K562 (cell line): ENCODE data around the gene ENDOD1. TPM values are rescaled to one million over a fixed set of nuclear protein-coding genes. Genes with fewer than 3 reads are reported as not detected.
A peak's percentile ranks its signal among the peaks of the same experiment; 100 is the strongest.

Experiments
- ARID3A ChIP-seq: IDR thresholded peaks from 2 replicates; pipeline ENCODE4 v1.6.1; 2012; ENCODE audit warnings: low read depth, low read length, improper control_type of control experiment, borderline replicate concordance
- C11orf30 ChIP-seq: fragments of 450-650 bp; IDR thresholded peaks from 2 replicates; pipeline ENCODE4 v1.6.1; 2016; ENCODE audit warnings: low read depth, mild to moderate bottlenecking
- IRF2 ChIP-seq: sonication (generic); formaldehyde crosslinking; IDR thresholded peaks from 2 replicates; pipeline ENCODE4 v1.8.1; 2022; ENCODE audit warnings: mild to moderate bottlenecking, missing genetic modification reagents
- JUN ChIP-seq, 2 experiments: sonication (generic) in 1 of 2; formaldehyde crosslinking in 1 of 2; IDR thresholded peaks; 2 replicates each; pipeline versions ENCODE4 v1.6.1 to v1.8.0; 2012 to 2022; ENCODE audit warnings: borderline replicate concordance in 2 of 2, mild to moderate bottlenecking in 2 of 2, improper control_type of control experiment in 1 of 2, low read depth in 1 of 2, low read length in 1 of 2, missing genetic modification reagents in 1 of 2
- KDM4B ChIP-seq, 2 experiments: fragments of 450-650 bp in 1 of 2; sonication (generic) in 1 of 2; IDR thresholded peaks; 2 replicates each; pipeline ENCODE4 v1.6.1; 2016 to 2017; ENCODE audit warnings: borderline replicate concordance in 2 of 2, antibody characterized with exemption in 1 of 2, low read depth in 1 of 2, mild to moderate bottlenecking in 1 of 2
- LEF1 ChIP-seq: fragments of 450-650 bp; IDR thresholded peaks from 2 replicates; pipeline ENCODE4 v1.6.1; 2016; ENCODE audit warnings: mild to moderate bottlenecking
- MCM7 ChIP-seq, 2 experiments: fragments of 450-650 bp; IDR thresholded peaks; 2 replicates each; pipeline ENCODE4 v1.6.1; 2016 to 2018
- MEF2A ChIP-seq: IDR thresholded peaks from 2 replicates; pipeline ENCODE4 v1.6.1; 2011; ENCODE audit warnings: low read depth, mild to moderate bottlenecking, low read length, moderate library complexity; ENCODE audit not compliant: control insufficient read depth
- NCOA6 ChIP-seq: fragments of 450-650 bp; IDR thresholded peaks from 2 replicates; pipeline ENCODE4 v1.6.1; 2017; ENCODE audit warnings: mild to moderate bottlenecking
- PTBP1 ChIP-seq: fragments of 200-400 bp; formaldehyde crosslinking; IDR thresholded peaks from 2 replicates; pipeline ENCODE4 v1.6.1; 2017; ENCODE audit warnings: low read depth, low read length
- TAF1 ChIP-seq: IDR thresholded peaks from 2 replicates; pipeline ENCODE4 v1.6.1; 2011; ENCODE audit warnings: mild to moderate bottlenecking, low read length, moderate library complexity; ENCODE audit not compliant: insufficient read depth, control insufficient read depth, severe bottlenecking; ENCODE audit errors: extremely low read depth
- WHSC1 ChIP-seq: IDR thresholded peaks from one replicate; pipeline ENCODE4 v1.6.1; 2012; ENCODE audit warnings: low read length, control low read depth, inconsistent platforms
- ZNF224 ChIP-seq: sonication (generic); formaldehyde crosslinking; IDR thresholded peaks from 2 replicates; pipeline ENCODE4 v1.8.0; 2022; ENCODE audit warnings: mild to moderate bottlenecking, missing genetic modification reagents
- ZNF311 ChIP-seq: fragments of 250-450 bp; sonication (Bioruptor Pico); IDR thresholded peaks from 2 replicates; pipeline ENCODE4 v1.4.0; 2020; ENCODE audit warnings: mild to moderate bottlenecking, moderate library complexity
- polyA plus RNA-seq, 8 experiments: library from polyadenylated mRNA; depleted of rRNA in 4 of 8; stranded (reverse) in 5 of 8; unstranded in 3 of 8; fragments of >200 nt; fragmentation: Nextera tagmentation in 2 of 8; fragmentation: Illumina TruSeq in 1 of 8; extraction: Ambion mirVana in 2 of 8; extraction: Trizol in 1 of 8; gene quantifications; 2 replicates each; pipeline versions ENCODE4 v1.2.1 to v1.2.3, GENCODE V29; 2011 to 2014; ENCODE audit warnings: inconsistent platforms in 1 of 8, missing spikeins in 1 of 8
- total RNA-seq, 7 experiments: library from RNA; depleted of rRNA in 6 of 7; stranded (reverse); fragments of >200 nt in 6 of 7; fragmentation: Illumina TruSeq in 2 of 7; extraction: Trizol in 2 of 7; gene quantifications; 2 replicates each; pipeline versions ENCODE4 v1.2.1 to v1.2.3, GENCODE V29; 2011 to 2021; ENCODE audit warnings: low replicate concordance in 1 of 7
- TF ChIP-seq, protein P1 (sequence below): sonication (generic); formaldehyde crosslinking; IDR thresholded peaks from 2 replicates; pipeline ENCODE4 v1.8.0; 2023; ENCODE audit warnings: mild to moderate bottlenecking, missing genetic modification reagents
- TF ChIP-seq, protein P2 (sequence below), 2 experiments: fragments of 200-800 bp in 1 of 2; sonication (Bioruptor generic) in 1 of 2; sonication (generic) in 1 of 2; formaldehyde crosslinking in 1 of 2; IDR thresholded peaks in 1 of 2; conservative IDR thresholded peaks in 1 of 2; 2 replicates each; pipeline versions ENCODE4 v1.5.0 to v1.6.1; 2016 to 2020; ENCODE audit warnings: missing compliant biosample characterization in 1 of 2, missing genetic modification characterization in 1 of 2, missing genetic modification reagents in 1 of 2
- TF ChIP-seq, protein P3 (sequence below): sonication (generic); IDR thresholded peaks from 2 replicates; pipeline ENCODE4 v1.6.1; 2016

Gene ENDOD1
- total and polyA plus RNA-seq, 9 of the 15 experiments (the other 6 are each of a cell fraction or from before 2014, with no cell fraction given): 4.2 to 11.8 (median 9.3) TPM

DNA sequence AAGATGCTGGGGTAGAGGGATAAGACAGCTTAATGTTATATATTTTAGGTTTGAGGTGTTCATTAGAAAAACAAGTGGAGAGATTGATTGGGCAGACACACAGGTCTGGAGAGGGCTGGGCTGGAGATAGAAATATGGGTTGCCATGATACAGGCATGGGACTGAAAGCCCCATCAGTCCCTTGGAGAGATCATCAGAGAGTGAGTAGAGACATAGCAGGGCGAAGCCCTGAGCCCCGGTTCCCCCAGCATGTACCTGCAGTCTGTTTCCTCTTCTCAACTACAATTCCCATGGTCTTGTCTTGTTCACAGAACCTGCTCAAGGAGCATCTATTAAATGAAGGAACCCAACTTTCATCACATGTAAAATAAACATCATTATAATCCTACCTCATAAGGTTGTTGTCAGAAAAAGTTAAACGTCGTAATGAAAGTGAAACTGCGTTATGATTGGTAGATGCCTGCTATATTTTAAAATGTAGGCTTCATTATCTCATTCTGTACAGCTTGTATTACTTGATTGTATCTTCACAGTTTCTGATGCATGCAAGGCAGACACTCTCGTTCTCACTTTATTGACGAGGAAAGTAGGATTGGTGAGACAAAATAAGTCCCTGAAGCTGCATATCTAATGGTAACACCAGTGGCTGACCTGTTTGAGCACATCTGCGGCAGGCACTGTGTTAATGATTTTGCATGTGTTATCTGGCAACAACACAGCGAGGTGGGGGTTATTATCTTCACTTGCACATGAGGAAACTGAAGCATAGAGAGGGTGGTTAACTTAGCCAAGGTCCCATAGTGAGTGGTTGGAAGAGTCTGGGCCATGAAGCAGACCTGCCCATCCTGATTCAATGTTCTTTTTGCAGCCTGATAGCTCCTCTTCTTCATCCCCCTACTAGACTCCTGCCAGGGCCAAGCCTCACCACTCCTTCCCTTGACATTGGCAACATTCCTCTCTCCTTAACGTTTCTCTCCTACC, 63.5 kb downstream of the ENDOD1 start (continued):
- TF ChIP-seq ARID3A (peak; percentile 53; the same call in 1 of the 2 replicates), C11orf30 (peak; percentile 30), MCM7 (IDR thresholded peaks at IDR 0.05) (0 out of 4 replicates have a peak, but pooled peaks of 1 of the 2 experiments have one; percentile 9), LEF1 (peak; percentile 89), WHSC1 (no peak), JUN (IDR thresholded peaks at IDR 0.05; ENCODE audit: borderline replicate concordance, low read depth, low read length) (peak; percentile 66; the same call in 1 of the 2 replicates), JUN (CRISPR knock-in tag; IDR thresholded peaks at IDR 0.05; ENCODE audit: borderline replicate concordance) (no peak), MEF2A (peak; percentile 49; the same call in 1 of the 2 replicates), IRF2 (CRISPR knock-in tag) (no peak), ZNF311 (CRISPR knock-in tag) (peak; percentile 75), NCOA6 (no peak), PTBP1 (no peak), KDM4B (IDR thresholded peaks at IDR 0.05; ENCODE audit: borderline replicate concordance in 2 of 2, low read depth in 1 of 2) (no peak), ZNF224 (CRISPR knock-in tag) (no peak; the same call in 1 of the 2 replicates), TAF1 (peak; percentile 55)
- TF ChIP-seq, protein P1, sequence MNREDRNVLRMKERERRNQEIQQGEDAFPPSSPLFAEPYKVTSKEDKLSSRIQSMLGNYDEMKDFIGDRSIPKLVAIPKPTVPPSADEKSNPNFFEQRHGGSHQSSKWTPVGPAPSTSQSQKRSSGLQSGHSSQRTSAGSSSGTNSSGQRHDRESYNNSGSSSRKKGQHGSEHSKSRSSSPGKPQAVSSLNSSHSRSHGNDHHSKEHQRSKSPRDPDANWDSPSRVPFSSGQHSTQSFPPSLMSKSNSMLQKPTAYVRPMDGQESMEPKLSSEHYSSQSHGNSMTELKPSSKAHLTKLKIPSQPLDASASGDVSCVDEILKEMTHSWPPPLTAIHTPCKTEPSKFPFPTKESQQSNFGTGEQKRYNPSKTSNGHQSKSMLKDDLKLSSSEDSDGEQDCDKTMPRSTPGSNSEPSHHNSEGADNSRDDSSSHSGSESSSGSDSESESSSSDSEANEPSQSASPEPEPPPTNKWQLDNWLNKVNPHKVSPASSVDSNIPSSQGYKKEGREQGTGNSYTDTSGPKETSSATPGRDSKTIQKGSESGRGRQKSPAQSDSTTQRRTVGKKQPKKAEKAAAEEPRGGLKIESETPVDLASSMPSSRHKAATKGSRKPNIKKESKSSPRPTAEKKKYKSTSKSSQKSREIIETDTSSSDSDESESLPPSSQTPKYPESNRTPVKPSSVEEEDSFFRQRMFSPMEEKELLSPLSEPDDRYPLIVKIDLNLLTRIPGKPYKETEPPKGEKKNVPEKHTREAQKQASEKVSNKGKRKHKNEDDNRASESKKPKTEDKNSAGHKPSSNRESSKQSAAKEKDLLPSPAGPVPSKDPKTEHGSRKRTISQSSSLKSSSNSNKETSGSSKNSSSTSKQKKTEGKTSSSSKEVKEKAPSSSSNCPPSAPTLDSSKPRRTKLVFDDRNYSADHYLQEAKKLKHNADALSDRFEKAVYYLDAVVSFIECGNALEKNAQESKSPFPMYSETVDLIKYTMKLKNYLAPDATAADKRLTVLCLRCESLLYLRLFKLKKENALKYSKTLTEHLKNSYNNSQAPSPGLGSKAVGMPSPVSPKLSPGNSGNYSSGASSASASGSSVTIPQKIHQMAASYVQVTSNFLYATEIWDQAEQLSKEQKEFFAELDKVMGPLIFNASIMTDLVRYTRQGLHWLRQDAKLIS (CRISPR knock-in tag): 0 out of 2 replicates have a peak, but pooled peaks have one; percentile 27
- TF ChIP-seq, protein P2, sequence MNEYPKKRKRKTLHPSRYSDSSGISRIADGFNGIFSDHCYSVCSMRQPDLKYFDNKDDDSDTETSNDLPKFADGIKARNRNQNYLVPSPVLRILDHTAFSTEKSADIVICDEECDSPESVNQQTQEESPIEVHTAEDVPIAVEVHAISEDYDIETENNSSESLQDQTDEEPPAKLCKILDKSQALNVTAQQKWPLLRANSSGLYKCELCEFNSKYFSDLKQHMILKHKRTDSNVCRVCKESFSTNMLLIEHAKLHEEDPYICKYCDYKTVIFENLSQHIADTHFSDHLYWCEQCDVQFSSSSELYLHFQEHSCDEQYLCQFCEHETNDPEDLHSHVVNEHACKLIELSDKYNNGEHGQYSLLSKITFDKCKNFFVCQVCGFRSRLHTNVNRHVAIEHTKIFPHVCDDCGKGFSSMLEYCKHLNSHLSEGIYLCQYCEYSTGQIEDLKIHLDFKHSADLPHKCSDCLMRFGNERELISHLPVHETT (CRISPR knock-in tag; conservative IDR thresholded peaks at IDR 0.05 in 1 of 2, IDR thresholded peaks at IDR 0.05 in 1 of 2): peak in 1 of 2 experiments; percentile 80; a peak in 1 of 4 replicates
- TF ChIP-seq, protein P3, sequence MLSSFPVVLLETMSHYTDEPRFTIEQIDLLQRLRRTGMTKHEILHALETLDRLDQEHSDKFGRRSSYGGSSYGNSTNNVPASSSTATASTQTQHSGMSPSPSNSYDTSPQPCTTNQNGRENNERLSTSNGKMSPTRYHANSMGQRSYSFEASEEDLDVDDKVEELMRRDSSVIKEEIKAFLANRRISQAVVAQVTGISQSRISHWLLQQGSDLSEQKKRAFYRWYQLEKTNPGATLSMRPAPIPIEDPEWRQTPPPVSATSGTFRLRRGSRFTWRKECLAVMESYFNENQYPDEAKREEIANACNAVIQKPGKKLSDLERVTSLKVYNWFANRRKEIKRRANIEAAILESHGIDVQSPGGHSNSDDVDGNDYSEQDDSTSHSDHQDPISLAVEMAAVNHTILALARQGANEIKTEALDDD: peak; percentile 92
